Endodermal cell (in vitro differentiated cells): ENCODE measurements around the gene GBF1. TPM values are rescaled to one million over a fixed set of nuclear protein-coding genes. Genes with fewer than 3 reads are reported as not detected.

ENCODE experiments used
- DNase-seq: peaks from one replicate; pipeline ENCODE4 v3.0.0-alpha.2; 2017
- H3K27ac ChIP-seq: 2 replicates; pipeline ENCODE4 v1.5.1; 2013; ENCODE audit warnings: mild to moderate bottlenecking, low read depth, low read length, moderate library complexity
- H3K27me3 ChIP-seq: 2 replicates; pipeline ENCODE4 v1.6.1; 2013; ENCODE audit warnings: mild to moderate bottlenecking, low read length, moderate library complexity; ENCODE audit not compliant: insufficient read depth, control insufficient read depth, poor library complexity, severe bottlenecking
- H3K36me3 ChIP-seq: 2 replicates; pipeline ENCODE4 v1.7.0; 2013; ENCODE audit warnings: mild to moderate bottlenecking, low read length, moderate library complexity; ENCODE audit not compliant: control insufficient read depth, insufficient read depth
- H3K4me1 ChIP-seq: one replicate; pipeline ENCODE4 v1.7.0; 2013; ENCODE audit warnings: low read length; ENCODE audit not compliant: control insufficient read depth, insufficient read depth
- H3K4me3 ChIP-seq: 2 replicates; pipeline ENCODE4 v1.5.1; 2013; ENCODE audit warnings: mild to moderate bottlenecking, low read length, moderate library complexity
- H3K9ac ChIP-seq: 2 replicates; pipeline ENCODE4 v1.6.1; 2013; ENCODE audit warnings: mild to moderate bottlenecking, low read length, moderate library complexity; ENCODE audit not compliant: poor library complexity, severe bottlenecking; ENCODE audit errors: extremely low read depth
- H3K9me3 ChIP-seq: 2 replicates; pipeline ENCODE4 v1.6.1; 2013; ENCODE audit warnings: mild to moderate bottlenecking, low read length, moderate library complexity; ENCODE audit not compliant: control insufficient read depth
- H3K27ac Mint-ChIP-seq: 2 replicates; pipeline ENCODE4 v1.8.0; 2020; ENCODE audit warnings: mixed read lengths
- H3K27me3 Mint-ChIP-seq: 2 replicates; pipeline ENCODE4 v1.8.0; 2021; ENCODE audit warnings: mild to moderate bottlenecking, mixed read lengths; ENCODE audit not compliant: insufficient read depth
- H3K36me3 Mint-ChIP-seq: 2 replicates; pipeline ENCODE4 v1.8.0; 2020; ENCODE audit warnings: low read depth, mixed read lengths
- H3K4me1 Mint-ChIP-seq: 2 replicates; pipeline ENCODE4 v1.8.0; 2020; ENCODE audit warnings: mixed read lengths
- H3K4me3 Mint-ChIP-seq: 2 replicates; pipeline ENCODE4 v1.8.0; 2020; ENCODE audit warnings: mild to moderate bottlenecking, moderate library complexity, mixed read lengths
- H3K9me3 Mint-ChIP-seq: 2 replicates; pipeline ENCODE4 v1.8.0; 2020; ENCODE audit warnings: mild to moderate bottlenecking, mixed read lengths
- CTCF ChIP-seq: fragments of 200-600 bp; sonication (generic); conservative IDR thresholded peaks from 2 replicates; pipeline ENCODE4 v1.5.0; 2021; ENCODE audit warnings: antibody characterized with exemption, mild to moderate bottlenecking
- WGBS, 2 experiments: methylation state at CpG; one replicate each; pipeline versions ENCODE4 v1.1.5 to v1.1.7; 2013; ENCODE audit warnings: missing lambda C conversion rate in 2 of 2, mixed read lengths in 1 of 2; ENCODE audit not compliant: insufficient coverage in 1 of 2, insufficient read length in 1 of 2; 5-methylcytosine and 5-hydroxymethylcytosine counted together
- total RNA-seq, 2 donors: library from RNA; stranded (reverse); fragmentation: NEBNext Ultra II Directional in 1 of 2; extraction: Animal tissue kit (Norgen Biotek cat#: 25700) in 1 of 2; gene quantifications; 2 replicates in 1 of 2; 3 replicates in 1 of 2; pipeline ENCODE4 v1.2.1, GENCODE V29; 2021

Gene GBF1
- total RNA-seq, 2 donors from 2014 or later, result 31.1 to 31.4 TPM

- TF ChIP-seq CTCF, result no peak
- H3K4me3 Mint-ChIP-seq, result peak within 1 kb of the TSS; percentile 70
- peak; percentile 96 for DNase-seq
- peaks cover 15% of the 10 kb centered on the region for H3K36me3 Mint-ChIP-seq
- Histone ChIP-seq H3K9me3 (no peaks in the 10 kb centered on the region), H3K4me3 (peak within 1 kb of the TSS; percentile 89), H3K27ac (no peak within 1 kb of the TSS), H3K36me3 (peaks cover 15% of the 10 kb centered on the region), H3K9ac (peak within 1 kb of the TSS; percentile 59), H3K27me3 (peaks cover 11% of the 10 kb centered on the region), H3K4me1 (peaks cover 7% of the 10 kb centered on the region)
- H3K27ac Mint-ChIP-seq, result peak within 1 kb of the TSS; percentile 72
- H3K27me3 Mint-ChIP-seq, result peaks cover 28% of the 10 kb centered on the region
- H3K9me3 Mint-ChIP-seq, result no peaks in the 10 kb centered on the region
- H3K4me1 Mint-ChIP-seq, result peaks cover 20% of the 10 kb centered on the region
- WGBS, 2 experiments, result 2 to 3% methylated on average over 12 to 41 of the region's 42 CpGs
Observed at GRCh38 chr10:102395400-102396316, 150.3 kb downstream of the GBF1 start, which contains the start of gene NFKB2. Gene NFKB2, plus strand, starts transcription at chr10:102395705. Its CDS starts 255 bp downstream, at chr10:102395960.

GRCh38 chr10:102396317-102396650 is 151.0 kb downstream of the GBF1 start:
- H3K27ac Mint-ChIP-seq, result peak overlapping the region; percentile 72
- peaks cover 28% of the 10 kb centered on the region for H3K27me3 Mint-ChIP-seq

GRCh38 chr10:102396730-102397151 is 151.4 kb downstream of the GBF1 start:
- no peak for DNase-seq
- H3K36me3 Mint-ChIP-seq, result peaks cover 21% of the 10 kb centered on the region
- peak overlapping the region; percentile 89 for H3K4me3 ChIP-seq
- no peak overlapping the region for H3K9ac ChIP-seq
- peak overlapping the region; percentile 70 for H3K4me3 Mint-ChIP-seq
- H3K27me3 Mint-ChIP-seq, result peaks cover 28% of the 10 kb centered on the region
- H3K4me1 ChIP-seq, result peaks cover 7% of the 10 kb centered on the region
- no peak overlapping the region for H3K27ac Mint-ChIP-seq
- no peak overlapping the region for H3K27ac ChIP-seq
- H3K9me3 Mint-ChIP-seq, result no peaks in the 10 kb centered on the region
- 94 to 96% methylated on average over 11 to 12 of the region's 12 CpGs for WGBS, 2 experiments
- H3K4me1 Mint-ChIP-seq, result peaks cover 20% of the 10 kb centered on the region
- H3K36me3 ChIP-seq, result peaks cover 25% of the 10 kb centered on the region
- TF ChIP-seq CTCF, result no peak
- H3K9me3 ChIP-seq, result no peaks in the 10 kb centered on the region
- peaks cover 11% of the 10 kb centered on the region for H3K27me3 ChIP-seq

More at GRCh38 chr10:102396317-102396650, 151.0 kb downstream of the GBF1 start:
- Histone ChIP-seq H3K27me3 (peaks cover 11% of the 10 kb centered on the region), H3K4me3 (peak overlapping the region; percentile 89), H3K27ac (no peak overlapping the region), H3K4me1 (peaks cover 7% of the 10 kb centered on the region), H3K9me3 (no peaks in the 10 kb centered on the region), H3K36me3 (peaks cover 21% of the 10 kb centered on the region), H3K9ac (peak overlapping the region; percentile 59)
- peaks cover 20% of the 10 kb centered on the region for H3K4me1 Mint-ChIP-seq
- TF ChIP-seq CTCF, result no peak
- DNase-seq, result no peak
- WGBS, 2 experiments, result 73 to 80% methylated on average over 2 to 4 of the region's 4 CpGs
- H3K4me3 Mint-ChIP-seq, result peak overlapping the region; percentile 70
- H3K36me3 Mint-ChIP-seq, result peaks cover 18% of the 10 kb centered on the region
- no peaks in the 10 kb centered on the region for H3K9me3 Mint-ChIP-seq
